Measurements from ENCODE around the gene VCP.

Gene VCP

DNA sequence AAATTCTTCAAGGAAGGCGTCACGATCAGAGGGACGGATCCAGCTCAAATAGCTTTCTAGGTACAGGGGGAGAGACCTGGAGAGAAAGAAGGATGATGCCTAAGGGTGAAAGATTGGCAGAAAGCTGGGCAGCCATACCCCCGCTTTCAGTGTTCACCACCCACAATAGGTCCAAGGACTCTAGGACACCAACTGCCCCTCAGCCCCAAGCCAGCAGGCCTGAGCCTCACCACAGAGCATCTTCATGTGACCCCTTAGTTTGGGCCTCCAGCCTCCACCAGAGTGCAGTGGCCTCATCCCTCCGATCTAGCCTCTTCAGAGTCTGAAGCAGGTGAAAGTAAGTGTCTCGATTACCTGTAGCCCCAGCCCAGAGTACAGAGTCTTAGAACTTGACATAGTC, 1.7 kb upstream of the VCP start:
- H3K4me3 ChIP-seq (ENCODE audit: low read depth, low read length), result no peak overlapping the region
- no peak for DNase-seq (ENCODE audit: low read depth)
- TF ChIP-seq, protein P1, sequence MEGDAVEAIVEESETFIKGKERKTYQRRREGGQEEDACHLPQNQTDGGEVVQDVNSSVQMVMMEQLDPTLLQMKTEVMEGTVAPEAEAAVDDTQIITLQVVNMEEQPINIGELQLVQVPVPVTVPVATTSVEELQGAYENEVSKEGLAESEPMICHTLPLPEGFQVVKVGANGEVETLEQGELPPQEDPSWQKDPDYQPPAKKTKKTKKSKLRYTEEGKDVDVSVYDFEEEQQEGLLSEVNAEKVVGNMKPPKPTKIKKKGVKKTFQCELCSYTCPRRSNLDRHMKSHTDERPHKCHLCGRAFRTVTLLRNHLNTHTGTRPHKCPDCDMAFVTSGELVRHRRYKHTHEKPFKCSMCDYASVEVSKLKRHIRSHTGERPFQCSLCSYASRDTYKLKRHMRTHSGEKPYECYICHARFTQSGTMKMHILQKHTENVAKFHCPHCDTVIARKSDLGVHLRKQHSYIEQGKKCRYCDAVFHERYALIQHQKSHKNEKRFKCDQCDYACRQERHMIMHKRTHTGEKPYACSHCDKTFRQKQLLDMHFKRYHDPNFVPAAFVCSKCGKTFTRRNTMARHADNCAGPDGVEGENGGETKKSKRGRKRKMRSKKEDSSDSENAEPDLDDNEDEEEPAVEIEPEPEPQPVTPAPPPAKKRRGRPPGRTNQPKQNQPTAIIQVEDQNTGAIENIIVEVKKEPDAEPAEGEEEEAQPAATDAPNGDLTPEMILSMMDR (IDR thresholded peaks at IDR 0.05; ENCODE audit: low read depth, low read length, missing control alignments), result no peak

DNA sequence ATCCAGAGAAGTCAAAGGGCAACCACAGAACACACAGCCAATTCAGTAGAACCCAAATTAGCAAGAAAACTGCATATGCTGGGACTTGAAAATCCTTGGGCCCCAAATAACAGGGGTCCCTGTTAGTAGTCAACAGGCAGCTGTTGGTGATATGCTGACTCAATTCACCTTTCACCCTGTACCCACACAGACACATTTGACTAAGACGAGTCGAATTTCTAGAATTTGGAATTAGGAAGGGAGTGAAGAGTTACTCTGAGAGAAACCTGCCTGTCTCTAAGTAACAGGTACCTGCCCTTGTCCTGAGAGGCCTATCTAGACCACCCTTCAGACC, 821 bp upstream of the VCP start:
- peak overlapping the region; percentile 39; the same call in 1 of the 2 replicates for H3K4me3 ChIP-seq (ENCODE audit: low read depth, low read length)
- DNase-seq (ENCODE audit: low read depth), result no peak
- TF ChIP-seq, protein P1 (IDR thresholded peaks at IDR 0.05; ENCODE audit: low read depth, low read length, missing control alignments), result no peak

DNA sequence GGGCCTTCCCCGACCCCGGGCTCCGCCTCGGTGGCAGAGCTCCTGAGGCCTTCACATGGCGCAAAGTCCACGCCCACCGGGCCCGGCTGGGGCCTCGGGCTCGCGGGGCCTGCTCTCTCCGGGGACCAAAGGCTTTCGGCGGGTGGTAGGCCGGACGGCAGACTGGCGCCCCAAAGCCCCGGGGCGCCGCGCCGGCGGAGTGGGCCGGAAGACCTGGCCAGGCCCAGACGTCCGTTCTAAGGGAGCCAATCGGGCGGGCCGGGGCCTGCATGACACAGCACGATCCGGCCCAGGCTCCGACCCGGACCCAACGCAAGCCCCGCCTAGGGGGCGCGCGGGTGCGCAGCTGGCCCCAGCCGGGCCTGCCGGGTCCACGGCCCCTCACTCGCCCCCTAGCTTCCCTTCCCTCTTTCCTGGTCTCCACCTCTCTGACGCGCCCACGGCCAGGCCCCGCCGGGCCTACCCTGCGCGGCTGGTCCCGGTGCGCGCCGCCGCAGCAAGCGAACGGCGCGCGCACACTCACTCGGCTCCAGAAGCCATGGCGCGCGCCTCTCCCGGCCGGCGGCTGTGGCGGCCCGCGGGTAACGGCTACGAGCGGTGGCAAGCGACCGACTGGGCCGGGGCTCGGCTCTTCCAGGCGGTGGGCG, 488 bp downstream of the VCP start:
- peak; percentile 55 for DNase-seq (ENCODE audit: low read depth)
- H3K4me3 ChIP-seq (ENCODE audit: low read depth, low read length), result peak overlapping the region; percentile 76
- TF ChIP-seq, protein P1 (IDR thresholded peaks at IDR 0.05; ENCODE audit: low read depth, low read length, missing control alignments), result peak; percentile 30

DNA sequence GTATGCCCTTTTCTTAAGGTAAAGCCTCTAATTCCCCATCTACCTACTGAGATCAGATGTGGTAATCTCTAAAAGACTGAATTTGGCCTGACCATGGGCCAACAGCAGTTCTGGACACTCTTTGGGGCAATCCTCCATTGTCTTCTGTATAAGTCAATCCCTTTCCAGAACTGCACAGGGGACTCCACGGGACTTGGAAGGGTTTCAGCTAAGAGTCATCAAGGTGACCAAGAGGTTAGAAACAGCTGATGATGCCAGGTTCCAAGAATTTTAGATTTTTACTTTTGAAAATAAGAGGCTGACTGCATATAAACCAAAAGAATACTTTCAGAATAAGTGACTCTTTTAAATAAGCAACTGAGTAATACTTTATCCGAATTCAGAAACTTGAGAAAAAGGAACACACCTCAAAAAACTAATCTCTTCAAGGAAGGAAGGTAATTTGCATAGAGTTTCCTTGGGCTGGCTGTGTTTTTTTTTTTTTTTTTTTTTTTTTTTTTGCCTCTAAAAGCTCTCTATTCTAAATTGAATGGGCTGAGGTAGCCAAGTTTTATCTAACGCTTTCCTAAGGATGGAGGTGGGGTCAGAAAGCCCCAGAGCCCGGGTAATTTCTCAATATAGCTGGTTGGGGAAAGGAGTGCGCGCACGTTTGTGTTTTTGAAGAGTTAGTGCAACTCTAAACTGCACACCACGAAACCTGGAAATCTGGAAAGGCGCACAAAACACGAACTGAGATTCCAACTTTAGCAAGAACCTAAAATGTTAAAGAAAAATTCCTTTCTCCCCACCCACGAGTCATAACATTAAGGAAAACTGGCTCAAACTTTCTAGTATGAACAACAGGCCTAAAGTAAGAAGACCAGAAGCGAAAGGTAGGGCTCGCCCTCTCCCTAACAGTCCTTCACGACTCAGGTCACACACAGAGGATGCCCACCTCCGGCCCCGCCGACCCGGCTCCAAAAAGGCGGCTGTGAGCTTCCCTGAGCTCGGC, 1.3 kb downstream of the VCP start:
- TF ChIP-seq, protein P1 (IDR thresholded peaks at IDR 0.05; ENCODE audit: low read depth, low read length, missing control alignments), result no peak
- DNase-seq (ENCODE audit: low read depth), result no peak
- H3K4me3 ChIP-seq (ENCODE audit: low read depth, low read length), result peak overlapping the region; percentile 76

DNA sequence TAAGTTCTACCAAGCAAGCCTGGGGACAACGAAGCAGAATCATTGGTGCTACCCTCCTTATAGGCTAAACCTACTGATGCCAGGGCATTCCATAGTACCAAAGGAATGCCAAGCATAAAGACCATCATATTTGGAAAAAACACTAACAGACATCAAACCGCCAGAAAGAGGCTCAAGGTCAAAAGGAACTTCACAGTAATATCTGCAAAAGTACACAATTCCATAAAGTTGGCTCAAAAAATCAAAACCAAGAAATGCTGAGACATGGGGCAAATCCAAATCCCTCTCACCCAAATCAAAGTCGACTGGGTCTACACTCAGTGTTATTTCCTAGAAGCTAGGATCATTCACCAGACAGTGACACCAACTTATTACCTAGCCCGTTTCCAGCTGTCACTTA, 3.4 kb downstream of the VCP start:
- DNase-seq (ENCODE audit: low read depth), result no peak
- 0 out of 2 replicates have a peak overlapping the region, but pooled peaks have one; percentile 11 for H3K4me3 ChIP-seq (ENCODE audit: low read depth, low read length)
- TF ChIP-seq, protein P1 (IDR thresholded peaks at IDR 0.05; ENCODE audit: low read depth, low read length, missing control alignments), result no peak

DNA sequence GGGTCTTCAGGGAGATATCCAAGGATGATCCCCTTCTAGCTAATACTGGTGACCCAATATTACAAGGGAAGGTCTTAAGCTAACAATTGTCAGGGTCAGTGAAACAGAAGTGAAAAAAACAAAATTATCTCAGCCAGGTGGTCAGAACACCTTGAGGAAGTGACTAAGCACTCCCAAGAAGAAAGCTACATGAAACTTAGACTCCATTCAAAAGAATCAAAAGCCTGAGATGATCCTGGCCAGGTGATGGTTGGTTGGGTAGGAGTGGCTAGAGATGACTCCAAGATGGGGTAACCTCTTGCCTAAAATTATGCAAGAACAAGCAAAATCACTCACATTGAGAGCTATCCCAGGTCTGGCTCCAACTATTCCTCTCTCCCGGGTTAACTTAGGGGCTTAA, 5.4 kb downstream of the VCP start:
- DNase-seq (ENCODE audit: low read depth), result no peak
- TF ChIP-seq, protein P1 (IDR thresholded peaks at IDR 0.05; ENCODE audit: low read depth, low read length, missing control alignments), result no peak
- no peak overlapping the region for H3K4me3 ChIP-seq (ENCODE audit: low read depth, low read length)
